GM18858 (cell line): ENCODE measurements around the gene CTNNA2.

ENCODE experiments used
- ATAC-seq: cut with Tn5 transposase; IDR thresholded peaks from one replicate; pipeline ENCODE4 v1.9.1; 2021; ENCODE audit not compliant: unreplicated experiment

CTNNA2 gene

DNA sequence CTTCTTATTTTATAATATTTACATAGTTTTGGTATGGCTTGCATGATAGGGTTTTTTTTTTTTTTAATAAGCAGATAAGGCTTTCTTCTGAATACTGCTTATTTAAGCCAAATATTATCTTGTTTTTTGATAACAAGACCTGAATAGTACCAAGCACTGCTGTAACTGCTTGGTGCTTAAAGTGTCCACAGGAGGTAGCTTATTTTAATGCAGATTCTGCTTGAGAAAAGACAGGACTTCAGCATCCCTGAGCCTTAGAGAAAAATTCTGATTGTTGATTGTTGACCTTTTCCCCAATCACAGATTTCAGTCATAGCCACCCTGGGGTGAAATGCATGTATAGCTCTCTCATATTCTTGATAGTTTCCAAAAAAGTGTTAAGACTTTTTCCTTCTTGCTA, 336.4 kb downstream of the CTNNA2 start:
- no peak for ATAC-seq

DNA sequence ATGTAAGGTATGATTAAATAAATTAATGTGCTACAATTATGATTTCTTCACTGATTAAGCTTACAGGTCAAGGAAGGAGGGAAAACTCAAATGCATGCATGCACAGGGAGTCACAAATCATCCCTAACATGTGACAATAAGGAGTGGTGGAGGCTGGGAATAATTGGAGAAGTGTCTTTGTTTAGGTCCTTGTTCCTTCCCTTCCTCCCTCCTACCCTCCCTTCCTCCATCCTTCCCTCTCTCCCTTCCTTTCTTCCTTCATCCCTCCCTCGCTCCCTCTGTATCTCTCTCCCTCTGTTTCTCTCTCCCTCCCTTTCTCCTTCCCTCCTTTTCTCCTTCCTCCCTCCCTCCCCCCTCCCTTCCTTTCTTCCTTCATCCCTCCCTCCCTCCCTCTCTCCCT, 337.1 kb downstream of the CTNNA2 start:
- ATAC-seq = no peak

DNA sequence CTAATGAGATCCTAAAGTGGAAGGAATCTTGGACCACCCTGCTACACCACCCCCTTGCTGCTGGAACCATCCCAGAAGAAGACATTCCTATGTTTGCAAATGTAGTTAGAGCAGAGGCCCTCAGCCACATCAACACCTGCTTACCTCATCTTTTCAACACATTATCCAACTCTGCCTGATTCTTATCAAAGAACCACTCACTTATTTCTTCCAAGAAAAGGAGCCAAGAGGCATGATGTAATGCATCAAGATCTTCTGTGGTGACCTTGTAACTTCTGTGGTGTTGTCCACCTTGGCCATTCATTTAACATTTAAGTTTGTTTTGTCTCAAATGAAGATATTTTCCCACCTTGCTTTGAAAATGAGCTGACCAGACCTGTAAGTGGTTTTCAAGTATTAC, 338.1 kb downstream of the CTNNA2 start:
- no peak for ATAC-seq

DNA sequence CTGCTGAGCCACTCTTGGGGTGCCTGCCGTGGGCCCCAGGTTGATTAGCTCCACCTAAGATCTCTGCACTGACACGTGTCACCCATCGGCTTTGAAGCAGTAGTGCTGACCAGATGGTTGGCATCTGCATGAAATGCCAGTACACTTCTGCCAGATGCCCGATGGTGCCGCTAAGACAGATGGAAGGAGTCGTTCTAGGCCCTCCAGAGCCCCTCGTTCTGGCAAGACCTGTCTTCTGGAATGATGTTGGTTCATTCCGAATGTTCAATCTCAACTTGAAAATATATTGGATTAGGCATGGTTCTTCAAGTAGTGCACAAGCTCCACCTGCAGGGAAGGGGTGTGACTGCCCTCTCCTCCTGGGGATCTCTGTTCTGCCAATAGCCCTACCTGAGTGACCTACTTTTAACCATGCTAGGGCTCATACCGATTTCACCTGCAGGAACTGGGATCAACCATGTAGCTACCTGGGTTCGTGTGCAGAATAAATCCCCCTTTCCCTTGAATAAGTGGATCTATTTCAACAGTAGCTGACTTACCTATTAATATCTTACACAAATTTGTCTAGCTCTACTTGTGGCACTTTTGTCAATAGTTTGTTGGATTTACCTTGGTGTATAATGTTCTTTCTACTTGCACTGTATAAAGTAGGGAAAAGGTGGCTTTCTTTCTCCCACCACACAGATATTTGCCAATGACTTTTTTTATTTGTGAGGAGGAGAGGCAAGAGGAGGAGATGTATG, 342.6 kb downstream of the CTNNA2 start:
- ATAC-seq = no peak

DNA sequence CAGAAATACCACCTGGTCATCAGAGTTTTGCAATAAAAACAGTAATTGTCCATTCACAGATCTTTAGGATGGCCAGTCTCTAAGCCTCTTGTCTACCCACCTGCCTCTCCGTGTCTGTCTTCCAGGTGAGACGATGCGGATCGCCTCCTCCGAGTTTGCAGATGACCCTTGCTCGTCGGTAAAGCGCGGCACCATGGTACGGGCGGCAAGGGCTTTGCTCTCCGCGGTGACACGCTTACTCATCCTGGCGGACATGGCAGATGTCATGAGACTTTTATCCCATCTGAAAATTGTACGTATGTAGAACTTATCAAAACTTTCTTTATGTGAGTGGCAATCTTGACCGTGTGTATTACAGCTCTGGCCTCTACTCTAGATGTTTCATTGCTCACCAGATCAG, 345.0 kb downstream of the CTNNA2 start:
- no peak for ATAC-seq

DNA sequence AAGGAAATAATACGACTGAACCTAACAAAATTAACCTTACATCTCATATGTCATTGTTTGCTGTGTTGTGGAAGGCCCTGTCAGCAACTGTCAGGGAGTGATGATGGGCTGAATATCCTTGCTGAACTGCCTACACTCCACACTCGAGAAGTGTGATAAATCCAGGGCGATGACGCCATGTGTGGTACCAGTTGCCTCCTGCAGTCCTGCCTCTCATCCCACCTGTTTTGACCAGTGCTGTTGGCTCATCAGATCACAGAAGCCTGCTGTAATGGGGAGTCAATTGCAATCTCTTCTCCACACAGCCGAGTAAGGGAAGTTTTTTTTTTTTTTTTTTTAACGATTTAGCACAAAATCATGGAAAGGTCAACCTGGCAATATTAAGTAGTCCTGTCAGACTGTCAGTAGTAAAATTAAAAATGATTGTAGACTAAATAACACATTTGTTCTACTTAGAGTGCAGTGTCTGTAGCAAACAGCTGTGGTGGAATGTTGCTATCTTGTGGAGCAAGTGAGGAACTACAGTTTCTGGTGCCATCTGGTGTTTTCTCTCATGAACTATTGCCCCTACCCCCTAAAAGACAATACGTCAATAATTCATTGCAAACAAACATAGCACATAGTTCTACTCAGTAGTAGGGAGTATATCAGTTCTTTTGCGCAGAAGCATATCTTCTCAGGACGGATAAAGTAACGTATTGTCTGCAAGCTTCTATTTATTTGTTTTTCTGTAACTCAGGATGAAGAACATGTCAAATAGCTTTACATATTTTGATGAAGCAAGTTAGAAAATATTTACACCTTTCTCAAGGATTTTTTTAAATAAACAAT, 347.6 kb downstream of the CTNNA2 start:
- no peak for ATAC-seq

DNA sequence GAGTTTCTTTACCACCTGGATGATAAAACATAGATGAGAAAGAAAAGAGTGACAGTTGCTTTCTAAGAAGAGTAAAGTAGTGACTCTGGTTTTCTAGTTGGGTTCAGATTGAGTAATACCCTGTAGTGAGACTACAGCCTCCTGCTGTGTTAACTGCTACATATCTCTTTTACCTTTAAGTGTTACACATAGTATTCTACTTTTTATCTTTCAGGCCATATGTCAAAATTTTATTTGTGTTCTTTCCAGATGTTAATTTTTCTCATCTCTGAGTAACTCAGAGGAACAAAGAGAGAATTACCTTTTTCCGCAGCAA, 348.2 kb downstream of the CTNNA2 start:
- no peak for ATAC-seq

DNA sequence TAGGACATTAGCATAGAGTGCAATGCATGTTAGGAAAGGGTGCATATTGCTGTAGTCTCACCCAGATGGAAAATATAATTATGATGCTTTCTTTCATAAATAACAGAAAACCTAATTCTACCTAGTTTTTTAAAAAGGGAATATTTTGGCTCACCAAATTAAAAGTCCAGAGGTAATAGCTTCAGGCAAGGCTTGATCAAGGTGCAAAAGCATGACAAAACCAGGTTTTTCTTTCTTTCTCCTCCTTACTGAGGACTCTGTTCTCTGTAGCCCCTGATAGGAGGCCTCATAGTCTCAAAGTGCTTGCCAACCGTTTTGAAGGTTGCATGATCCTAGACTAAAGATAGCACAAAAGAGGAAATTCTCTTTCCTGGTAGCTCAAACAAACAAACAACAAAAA, 349.9 kb downstream of the CTNNA2 start:
- ATAC-seq = no peak

DNA sequence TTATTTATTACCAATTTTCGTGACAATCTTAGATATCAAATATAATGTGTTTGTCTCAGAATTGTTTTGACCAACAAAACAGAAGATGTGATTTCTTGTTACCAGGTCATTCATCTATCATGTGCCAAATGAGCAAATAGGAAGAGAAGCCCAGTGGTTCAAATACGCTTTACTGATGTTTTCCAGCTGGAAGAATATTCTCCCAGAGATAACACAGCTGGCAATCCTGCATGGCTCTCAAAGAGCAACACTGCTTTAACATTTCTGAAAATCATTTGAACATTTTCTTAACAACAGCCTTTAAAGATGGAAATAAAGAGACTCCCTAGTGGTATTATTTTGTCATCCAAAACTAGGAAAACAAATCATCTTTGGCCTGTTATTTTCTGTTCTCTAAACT, 359.8 kb downstream of the CTNNA2 start:
- ATAC-seq = no peak

DNA sequence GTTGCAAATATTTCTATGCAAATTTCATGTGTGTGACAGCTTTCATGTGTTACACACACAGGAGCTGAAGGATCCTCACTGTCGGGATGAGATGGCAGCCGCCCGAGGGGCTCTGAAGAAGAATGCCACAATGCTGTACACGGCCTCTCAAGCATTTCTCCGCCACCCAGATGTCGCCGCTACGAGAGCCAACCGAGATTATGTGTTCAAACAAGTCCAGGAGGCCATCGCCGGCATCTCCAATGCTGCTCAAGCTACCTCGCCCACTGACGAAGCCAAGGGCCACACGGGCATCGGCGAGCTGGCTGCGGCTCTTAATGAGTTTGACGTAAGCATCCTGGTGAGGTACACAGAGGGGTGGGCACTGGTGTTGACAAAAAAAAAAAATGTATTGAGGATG, 361.2 kb downstream of the CTNNA2 start:
- no peak for ATAC-seq

DNA sequence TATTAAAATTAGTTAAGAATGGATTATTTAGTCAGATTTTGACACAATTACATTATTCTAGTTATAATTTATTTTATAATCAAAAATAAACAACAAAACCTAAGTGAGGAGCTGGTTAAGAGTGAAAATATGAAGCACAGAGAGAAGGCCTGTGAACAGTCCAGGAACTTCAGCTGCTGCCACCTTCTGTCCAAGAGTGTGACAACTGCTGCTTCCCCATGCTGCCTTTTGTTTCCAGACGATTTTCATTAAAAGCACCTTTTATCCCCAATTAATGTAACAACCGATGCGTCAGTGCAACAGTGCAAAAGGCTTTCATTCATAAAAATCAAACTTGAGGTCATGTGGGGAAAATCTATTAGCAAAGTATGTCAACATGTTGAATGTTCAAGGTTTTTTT, 363.6 kb downstream of the CTNNA2 start:
- no peak for ATAC-seq

DNA sequence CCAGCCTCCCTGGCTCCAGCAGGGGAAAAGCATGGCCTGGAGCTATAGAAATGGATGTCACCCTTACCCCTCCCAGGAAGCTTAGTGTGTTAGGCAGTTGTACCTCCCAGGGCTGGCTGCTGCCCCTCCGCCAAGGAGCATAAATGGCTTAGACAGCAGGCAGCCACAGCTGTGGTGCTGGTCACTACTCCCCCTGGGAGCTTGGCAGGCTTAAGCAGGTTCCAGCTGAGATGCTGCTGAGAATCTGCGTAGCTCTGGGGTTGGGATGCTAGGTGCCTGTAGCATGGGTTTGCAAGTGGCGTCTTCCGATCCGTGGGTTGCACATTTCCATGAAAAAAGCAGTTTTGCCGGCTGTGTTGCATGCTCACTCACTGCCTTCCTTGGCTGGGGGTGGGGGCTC, 369.7 kb downstream of the CTNNA2 start:
- ATAC-seq = no peak

DNA sequence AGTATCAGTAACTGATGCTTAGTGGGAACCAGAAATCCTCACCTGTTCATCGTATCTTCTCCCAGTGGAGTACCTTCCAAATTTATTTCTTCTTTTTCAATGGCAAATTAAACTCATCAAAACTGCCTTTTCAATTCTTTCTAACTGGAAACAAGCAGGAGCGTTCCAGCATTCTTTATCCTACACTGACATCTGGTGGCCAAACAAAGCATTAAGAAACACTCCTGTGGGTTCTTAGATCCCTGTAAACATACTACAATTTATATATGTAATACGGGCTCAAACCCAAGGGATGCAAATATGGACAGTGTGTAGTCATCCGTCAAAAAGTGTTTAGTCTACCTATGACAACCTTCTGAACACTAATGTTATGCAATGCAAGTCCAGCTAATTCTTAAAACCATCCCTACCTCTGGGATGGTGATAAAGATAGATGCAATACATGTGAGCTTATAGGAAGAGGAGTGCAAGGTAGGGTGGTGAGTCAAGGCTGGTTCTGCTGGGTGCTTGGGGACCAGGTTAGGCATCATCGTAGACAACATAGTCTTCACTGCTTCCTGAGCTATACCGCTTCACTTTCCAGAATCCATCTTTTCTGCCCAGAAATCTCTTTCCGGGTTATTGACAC, 375.0 kb downstream of the CTNNA2 start:
- peak; percentile 83 for ATAC-seq

DNA sequence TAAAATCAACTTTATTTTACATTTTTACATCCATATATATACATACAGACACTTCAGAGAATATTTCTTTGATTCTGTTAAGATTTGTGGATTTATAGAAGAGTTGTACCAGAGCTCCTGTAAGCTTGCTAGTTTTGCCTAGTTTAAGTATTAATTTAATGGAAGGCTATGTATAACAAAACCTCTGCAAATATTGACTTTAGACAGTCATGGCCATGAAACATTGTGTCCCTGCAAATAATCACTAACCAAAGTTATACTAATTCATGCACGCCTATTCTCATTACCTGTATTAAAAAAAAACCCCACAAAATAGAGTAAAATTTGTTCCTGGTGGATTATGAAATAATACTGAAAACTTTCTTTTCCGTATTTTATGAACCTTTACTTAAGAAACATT, 379.3 kb downstream of the CTNNA2 start:
- ATAC-seq = no peak

DNA sequence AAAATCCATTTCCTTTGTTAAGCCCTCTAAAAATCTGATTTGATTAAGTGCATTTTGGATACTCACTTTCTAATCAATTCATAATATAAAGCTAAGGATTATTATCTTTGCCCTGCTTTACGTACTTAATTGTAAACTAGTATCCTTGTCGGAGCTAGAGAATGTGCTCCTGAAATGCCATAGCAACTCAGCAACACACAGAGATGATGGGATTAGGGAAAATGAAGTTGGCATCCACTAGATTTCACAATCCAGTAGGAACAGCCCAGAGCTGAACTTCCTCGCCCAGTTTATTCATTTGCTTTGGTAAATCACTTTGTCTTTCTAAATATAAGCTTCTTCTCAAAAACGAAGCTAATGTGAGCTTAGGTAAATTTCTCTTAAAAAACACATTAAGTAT, 386.3 kb downstream of the CTNNA2 start:
- no peak for ATAC-seq

DNA sequence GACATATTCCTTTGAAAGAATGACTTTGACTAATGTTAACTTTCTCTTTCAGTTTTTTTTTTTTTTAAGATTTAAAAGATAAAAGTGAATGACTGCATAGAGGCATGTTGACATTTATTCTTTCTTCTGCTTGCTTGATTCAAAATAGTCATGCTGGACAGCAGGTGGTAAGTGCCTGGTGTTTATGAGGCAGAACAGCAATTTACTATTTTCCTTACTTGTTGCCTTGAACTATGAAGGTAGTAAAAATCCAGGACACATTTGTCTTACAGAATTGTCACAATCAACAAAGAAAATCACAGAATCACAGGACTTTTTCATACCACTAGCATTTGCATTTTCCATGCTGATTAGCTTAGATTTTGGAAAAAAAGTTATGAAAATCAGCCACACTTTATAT, 388.3 kb downstream of the CTNNA2 start:
- no peak for ATAC-seq

DNA sequence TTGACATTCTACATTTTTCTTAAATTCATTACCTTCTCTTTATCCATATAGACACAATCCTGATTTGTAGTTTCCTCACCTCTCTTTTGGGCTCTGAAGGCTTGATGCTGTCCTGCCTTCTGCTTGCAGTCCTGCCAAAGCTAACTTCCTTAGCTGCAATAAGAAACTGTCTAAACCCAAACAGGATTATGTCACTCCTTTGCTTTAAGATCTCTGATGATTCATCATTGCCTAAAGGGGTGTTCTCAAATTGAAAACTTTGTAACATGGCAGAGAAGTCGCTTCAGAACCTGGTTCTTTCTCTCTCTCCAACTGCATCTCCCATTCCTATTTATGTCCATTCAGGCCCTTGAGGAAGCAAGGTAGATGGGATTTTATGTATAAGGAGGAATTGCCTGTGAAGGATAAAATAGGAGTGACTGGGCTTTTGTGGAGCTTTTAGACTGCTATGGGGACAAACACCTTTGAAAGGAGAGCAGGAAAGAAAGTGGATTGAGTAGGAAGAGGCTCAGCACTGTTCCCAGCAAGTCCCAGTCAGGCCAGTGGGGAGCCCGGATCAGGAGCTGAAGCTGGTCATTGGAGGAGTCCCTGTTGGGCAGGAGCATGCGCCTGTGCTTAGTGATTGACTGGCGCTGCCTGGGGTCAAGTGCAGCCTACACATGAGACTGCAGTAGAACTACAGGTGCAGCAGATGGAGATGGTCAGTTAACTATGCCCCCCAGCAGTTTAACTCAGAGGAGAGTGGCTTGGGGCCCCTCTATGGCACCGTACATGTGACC, 390.6 kb downstream of the CTNNA2 start:
- ATAC-seq = no peak

DNA sequence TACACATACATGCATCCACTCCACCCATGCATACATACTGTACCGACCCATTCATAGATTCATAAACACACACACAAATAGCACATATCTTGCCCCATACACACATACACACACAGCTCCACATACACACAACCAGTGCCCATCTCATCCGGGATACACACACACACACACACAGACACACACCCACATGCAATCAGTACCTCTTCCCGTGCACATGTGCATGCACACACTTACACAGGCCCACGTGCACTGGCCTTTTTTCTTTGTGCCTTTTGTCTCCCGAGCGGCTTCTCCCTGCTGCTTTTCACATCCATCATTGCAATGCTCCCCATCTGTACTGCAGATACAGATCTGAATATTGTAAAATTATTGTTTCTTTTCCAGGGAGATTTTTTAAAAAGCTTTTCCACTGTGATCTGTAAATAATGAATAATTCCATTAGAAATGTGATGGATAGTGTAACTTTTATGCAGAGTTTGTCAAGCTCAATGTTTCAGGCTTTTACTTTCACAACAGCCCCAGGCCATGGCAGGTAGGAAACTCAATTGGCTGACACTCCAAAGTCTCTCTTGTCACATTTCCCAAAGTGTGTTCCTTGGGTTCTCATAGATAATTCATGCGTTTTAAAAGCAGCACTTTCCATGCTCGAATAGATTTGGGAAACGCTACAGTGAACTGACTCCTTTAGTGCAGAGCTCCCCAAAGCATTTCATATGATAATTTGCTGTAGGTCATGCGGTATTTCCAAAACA, 393.5 kb downstream of the CTNNA2 start:
- no peak for ATAC-seq

DNA sequence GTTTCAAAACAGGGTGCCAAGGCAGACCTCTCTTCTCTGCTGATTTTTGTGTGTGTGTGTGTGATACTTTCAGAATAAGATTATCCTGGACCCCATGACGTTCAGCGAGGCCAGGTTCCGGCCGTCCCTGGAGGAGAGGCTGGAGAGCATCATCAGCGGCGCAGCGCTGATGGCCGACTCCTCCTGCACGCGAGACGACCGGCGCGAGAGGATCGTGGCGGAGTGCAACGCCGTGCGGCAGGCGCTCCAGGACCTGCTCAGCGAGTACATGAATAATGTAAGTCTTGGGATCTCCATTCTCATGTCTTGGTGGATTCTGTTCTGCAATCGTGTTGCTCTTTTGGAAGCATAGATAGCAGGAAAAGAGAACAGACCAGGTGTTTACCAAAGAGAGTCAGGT, 396.7 kb downstream of the CTNNA2 start:
- ATAC-seq = no peak

DNA sequence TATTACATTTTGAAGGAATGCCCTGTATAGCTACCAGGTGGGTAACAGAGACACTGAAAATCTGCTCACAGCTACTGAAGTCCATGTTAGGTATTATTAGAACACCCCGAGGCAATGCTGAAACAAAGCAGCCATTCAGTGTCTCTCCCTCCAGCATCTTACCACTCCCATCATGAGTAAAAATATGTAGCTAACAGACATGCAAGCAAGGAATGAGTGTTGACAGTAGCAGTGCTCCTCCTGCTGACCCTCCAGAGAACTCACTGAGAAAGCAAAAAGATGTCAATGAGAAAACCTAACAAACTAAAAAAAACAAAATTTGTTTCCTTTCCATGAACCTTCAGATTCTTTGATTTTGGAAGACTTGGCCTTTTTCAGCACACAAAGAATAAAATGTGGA, 397.8 kb downstream of the CTNNA2 start:
- no peak for ATAC-seq

DNA sequence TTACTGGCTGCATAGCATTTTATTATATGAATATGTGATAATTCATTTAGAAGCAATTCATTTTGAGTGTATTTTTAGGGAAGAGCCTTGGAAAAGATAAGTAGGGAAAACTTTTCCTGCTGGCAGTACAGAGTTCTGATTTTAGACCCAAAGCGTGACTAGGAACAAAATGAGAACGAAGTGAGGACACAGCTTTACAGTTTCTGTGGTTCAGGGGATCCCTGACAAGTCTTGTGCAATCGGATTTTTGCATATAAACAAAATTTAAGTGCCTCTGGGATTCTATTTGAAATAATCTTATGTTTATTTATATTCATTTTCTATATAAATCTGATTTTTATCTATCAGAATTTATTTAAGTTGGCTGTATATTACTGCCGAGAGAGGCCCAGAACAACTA, 402.6 kb downstream of the CTNNA2 start:
- ATAC-seq = no peak
